Activated T-helper 1 cell treated with anti-CD3 and anti-CD28 coated beads, Interleukin-2, amount 50 U/mL, for 16 hours (primary cell): ENCODE results near the gene EBP.
A peak's percentile ranks its signal among the peaks of the same experiment; 100 is the strongest.
"Not testable (repeated sequence)": the region's sequence is repeated elsewhere in the genome, so short reads cannot be mapped to it uniquely, and the experiment has no call there.

ENCODE experiments used
- DNase-seq, 2 donors: peaks; one replicate each; pipeline ENCODE4 v3.0.0-alpha.2; 2020; ENCODE audit warnings: low read depth in 1 of 2, low spot score in 1 of 2

EBP gene

DNA sequence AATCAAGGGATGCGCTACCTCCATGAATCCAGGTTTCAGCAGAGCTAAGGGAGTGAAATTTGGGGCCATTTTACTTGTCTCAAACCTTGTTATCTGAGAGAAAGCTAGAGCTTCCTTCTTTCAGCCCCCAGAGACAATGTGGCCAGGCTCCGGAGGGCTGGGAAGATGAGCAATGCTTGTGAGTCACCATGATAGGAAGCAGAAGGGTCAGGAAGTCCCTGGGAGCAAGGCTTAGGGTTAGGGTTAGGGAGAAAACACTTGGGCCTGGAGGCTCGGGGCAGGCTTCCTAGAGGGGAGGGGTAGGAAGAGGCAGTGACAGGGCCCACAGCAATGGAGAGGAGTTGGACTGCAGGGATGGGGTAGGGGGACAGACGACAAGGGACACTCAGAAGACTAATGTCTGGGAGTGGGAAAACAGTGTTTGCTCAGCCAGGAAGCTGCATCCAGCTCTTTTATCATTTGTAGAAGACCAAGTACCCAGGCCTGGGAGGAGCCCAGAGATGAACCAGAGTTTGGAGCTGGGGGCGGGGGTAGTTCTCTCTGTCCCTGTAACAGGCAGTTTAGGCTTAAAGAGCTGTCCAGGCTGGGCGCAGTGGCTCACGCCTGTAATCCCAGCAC, 29.2 kb upstream of the EBP start:
- no peak for DNase-seq

DNA sequence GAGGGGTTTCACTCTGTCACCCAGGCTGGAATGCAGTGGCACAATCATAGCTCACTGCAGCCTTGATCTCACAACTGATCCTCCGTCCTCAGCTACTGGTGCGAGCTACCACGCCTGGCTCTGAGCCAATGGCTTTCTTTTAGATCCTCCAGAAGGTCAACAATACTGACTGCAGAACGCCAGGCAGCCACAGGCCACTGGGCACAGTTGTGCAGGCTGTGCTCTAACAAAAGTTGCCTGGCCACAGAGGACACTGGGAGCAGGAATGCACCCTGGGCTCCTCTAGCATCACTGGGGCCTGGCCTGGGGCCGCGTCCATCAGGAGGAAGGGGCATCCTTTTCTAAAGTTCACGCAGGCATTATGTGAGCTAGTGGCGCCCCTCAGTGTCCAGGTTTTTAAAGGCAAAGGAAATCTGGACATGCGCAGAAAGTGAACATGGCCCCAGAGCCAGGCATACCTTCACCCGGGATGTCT, 27.7 kb upstream of the EBP start:
- no peak for DNase-seq

DNA sequence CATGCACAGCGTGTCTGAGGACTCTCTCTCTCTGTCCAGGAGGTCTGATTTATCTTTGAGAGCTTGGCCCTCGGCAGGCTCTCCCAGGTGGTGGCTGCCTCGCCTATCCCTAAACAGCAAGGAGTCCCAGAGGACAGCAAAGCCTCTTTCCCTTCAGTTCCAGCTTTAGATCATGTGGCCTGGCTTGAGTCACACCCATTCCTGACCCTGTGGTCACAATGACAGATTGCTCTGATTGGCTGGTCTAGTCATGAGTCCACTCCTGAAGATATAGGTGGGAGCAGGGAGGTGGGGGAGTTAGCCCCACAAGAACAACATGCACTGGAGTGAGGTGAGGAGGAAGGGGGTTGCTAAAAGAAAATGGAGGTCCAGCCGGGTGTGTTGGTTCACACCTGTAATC, 24.9 kb upstream of the EBP start:
- no peak for DNase-seq

DNA sequence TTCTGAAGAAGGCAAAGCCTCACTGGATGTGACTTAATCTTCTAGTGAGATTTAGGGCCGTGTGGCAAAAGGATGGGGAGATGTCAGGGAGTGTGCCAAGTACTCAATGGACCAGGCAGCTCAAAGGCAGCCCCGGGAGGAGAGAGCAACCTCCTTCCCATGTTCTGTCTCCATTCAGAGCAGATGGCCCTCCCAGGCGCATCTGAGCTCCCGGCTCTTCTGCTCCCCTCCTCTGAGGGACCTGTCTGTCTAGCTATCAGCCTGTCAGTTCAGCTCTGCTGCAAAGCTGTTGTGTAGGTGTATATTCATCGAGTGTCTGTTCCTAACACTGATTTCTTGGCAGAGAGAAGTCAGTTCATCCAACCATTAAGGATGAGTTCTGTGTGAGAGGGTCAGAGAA, 23.7 kb upstream of the EBP start:
- no peak for DNase-seq

DNA sequence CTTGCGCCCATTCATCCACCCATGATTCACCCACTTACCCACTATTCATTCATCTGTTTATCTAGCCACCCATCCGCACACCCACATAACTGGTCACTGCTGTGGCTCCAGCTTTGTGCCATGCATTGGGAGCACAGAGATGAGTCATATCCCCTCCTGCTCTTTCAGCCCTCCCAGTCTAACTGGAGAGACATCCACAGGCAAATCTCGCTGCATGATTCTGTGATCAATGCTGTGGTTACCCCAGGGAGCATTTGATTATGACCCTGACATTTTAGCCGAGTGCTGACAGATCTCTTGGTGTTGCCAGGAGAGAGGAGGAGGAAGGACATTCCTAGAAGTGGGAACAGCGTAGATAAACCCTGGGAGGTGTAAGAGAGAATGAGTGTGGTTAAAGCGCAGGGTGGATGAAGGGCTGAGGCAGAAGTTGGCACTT, 23.2 kb upstream of the EBP start:
- no peak for DNase-seq

DNA sequence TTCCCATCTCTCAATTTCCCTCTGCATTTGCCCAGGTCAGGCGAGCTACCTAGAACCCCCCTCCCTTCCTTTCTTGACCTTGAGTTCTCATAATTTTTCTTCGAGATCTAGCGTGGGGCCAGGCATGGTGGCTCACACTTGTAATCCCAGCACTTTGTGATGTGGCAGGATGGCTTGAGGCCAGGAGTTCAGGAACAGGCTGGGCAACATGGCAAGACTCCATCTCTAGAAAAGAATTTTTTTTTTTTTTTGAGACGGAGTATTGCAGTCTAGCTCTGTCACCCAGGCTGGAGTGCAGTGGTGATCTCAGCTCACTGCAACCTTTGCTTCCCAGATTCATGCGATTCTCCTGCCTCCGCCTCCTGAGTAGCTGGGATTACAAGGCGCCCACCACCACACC, 17.3 kb upstream of the EBP start:
- no peak for DNase-seq

DNA sequence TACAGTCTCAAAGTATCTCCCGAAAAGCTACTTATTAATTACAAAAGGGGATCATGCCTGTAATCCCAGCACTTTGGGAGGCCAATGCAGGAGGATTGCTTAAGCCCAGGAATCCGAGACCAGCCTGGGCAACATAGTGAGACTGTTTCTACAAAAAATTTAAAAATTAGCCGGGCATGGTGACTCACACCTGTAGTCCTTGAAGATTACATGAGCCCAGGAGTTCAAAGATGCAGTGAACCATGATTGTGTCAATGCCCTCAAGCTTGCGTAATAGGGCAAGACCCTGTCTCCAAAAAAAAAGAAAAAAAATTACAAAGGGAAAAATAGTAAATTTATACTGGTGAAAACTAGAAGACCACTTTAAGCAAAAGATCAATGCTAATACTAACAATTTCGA, 16.1 kb upstream of the EBP start:
- DNase-seq, result no peak

DNA sequence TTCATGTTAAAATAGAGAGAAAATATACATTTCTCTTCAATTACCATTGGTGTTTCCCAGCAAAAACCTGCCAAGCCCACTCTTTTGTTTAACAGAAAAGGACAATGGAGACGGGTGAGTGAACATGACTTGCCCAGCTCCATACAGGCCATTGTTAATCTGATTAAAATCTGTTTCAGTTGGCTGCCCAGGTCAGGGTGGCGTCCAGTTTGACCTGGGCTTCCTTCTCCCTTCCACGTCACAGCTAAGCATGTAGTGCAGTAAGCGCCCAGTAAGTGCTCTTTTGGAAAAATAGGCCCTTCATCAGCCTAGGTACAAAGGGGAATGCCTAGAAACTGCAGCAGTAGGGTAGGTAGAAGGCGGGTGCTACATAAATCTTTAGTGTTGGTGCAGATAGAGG, 14.4 kb upstream of the EBP start:
- no peak for DNase-seq

DNA sequence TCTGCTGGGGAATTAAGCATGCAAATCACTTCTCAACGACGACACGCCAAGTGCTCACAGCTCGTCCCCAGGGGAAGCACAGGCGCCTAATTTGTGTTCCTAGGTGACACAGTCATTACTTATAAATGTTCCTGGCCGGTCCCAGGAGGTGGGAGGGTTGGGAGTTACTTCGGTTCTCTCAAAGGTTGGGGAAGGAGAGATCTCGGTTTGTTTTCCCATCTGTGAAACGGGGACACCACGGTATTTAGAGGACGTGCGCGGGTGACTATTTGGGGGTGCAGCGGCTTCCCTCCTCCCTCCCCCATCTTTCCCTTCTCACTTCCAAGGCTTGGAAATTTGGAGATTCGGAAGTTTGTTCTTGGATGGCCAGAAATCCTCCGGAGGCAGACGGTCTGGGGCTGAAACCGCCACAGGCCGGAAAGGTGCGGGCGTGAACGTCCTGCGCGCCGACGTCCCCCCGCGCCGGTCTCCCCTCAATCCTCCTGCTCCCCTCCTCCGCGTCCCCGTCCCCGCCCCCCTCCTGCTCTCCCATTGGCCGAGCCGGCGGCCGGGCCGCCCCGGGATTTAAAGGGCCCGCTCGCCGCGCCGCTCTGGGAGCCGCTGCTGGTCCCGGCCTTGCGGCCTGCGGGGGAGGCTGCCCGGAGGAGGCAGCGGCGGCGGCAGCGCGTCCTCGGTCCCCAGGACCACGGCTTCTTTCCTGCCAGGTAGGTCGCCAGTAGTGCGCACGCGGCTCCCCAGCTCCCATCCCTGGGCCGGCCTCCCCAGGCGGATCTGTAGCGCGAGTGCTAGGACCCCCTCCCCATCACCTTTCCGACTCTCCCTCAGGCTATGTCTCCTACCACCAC, 13.0 kb upstream of the EBP start, which contains the start of gene PORCN:
Gene PORCN, plus strand, starts transcription at position 593 of the 845 bp plus-strand sequence. CDS start 829 bp downstream, outside the sequence.
- DNase-seq, result peak; percentile 53 to 64

DNA sequence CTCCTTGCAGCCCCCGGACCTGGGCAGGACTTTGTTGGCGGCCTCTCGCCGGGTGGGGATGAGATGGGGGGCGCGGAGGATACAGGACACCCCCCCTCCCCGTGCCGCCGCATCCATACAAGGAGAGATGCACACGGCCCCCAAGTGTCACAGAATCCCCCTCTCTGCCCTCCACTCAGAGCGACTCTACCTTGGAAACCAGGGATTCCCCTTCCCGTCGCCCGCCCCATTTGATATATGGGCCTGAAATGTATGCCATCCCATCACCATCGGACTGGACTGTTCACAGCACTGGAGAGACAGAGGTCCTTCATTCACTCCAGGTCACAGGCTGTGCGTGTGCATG, 12.4 kb upstream of the EBP start:
- no peak for DNase-seq

DNA sequence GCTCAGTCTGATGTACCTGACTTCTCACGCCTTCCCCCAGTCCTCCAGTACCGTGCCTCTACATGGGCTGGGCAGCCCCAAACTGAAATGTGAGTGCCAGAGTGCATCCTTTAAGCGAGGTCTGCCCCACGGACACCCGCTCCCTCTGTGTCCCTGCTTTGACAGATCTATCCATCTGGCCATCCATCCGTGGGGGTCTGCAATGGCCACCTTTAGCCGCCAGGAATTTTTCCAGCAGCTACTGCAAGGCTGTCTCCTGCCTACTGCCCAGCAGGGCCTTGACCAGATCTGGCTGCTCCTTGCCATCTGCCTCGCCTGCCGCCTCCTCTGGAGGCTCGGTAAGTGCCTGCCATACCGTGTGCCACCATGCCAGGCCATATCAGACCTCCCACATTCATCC, 12.0 kb upstream of the EBP start:
- no peak for DNase-seq

DNA sequence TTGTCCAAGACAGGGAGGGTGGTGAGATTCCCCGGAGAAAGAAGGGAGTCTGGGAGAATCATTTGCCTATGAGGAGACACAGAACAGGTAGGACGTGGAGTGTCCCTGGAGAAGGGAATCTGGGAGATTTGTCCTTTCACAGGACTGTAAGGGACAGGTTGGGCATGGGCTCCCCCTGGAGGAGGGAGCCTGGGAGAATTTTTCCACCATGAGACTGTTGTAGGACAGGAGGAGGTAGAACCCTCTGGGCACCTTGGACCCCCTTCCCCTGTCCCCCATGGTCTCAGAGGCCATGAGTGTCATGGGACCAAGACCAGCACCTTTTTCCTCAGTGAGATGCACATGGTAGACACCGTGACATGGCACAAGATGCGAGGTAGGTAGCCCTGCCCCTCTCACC, 10.0 kb upstream of the EBP start:
- no peak for DNase-seq

DNA sequence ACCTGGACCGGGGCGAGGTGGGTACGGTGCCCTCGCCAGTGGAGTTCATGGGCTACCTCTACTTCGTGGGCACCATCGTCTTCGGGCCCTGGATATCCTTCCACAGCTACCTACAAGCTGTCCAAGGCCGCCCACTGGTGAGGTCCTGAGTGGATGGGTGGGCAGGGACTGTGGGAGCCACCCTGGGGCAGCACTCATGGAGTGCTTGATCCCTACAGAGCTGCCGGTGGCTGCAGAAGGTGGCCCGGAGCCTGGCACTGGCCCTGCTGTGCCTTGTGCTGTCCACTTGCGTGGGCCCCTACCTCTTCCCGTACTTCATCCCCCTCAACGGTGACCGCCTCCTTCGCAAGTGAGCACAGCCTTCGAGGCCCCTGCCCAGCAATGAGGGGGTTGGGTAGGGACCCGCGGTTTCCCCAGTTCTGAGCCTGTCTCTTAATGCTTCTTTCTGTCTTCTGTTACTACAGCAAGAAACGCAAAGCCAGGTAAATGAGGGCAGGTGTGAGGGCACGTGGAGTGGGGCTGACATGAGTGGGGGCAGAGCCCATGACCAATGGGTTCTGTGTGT, 9.2 kb upstream of the EBP start:
- DNase-seq, result no peak

DNA sequence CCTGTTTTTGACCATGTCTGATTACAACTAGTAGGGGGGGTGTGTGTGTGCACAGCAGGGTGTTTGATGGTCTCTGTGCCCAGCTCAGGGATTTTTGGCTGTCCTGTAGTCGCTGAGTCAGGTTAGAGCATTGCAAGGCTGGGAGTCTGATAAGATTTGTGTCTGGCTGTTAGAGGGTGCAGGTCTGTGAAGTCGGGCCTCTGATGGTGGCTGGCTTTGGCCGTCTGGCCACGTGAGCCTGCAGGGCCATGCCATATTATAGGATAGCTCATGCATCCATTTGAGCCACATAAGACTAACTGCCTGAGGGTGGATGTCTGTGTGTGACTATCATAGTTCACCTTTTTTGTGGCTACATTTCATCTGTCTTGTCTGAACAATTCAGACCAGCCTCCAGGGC, 7.9 kb upstream of the EBP start:
- no peak for DNase-seq

DNA sequence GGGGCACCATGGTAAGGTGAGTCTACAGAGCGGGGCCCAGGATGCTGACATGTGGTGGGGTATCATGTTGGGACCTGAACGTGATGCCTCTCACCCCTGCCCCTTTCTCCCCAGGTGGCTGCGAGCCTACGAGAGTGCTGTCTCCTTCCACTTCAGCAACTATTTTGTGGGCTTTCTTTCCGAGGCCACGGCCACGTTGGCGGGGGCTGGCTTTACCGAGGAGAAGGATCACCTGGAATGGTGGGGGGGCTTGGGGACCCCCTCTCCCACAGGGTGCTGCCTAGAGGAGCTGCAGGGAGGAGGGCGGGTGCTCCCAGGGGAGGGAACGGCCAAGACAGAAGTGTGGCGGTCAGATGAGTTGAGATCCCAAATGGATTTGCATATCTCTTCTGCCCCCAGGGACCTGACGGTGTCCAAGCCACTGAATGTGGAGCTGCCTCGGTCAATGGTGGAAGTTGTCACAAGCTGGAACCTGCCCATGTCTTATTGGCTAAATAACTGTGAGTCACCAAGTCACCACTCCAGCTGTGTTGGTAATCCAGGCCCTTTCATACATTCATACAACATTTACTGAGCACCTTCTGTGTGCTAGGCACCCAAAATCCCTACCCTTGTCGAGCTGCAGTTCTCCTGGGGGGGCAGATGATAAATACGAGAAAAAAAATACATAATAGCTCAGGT, 7.3 kb upstream of the EBP start:
- DNase-seq, result no peak

DNA sequence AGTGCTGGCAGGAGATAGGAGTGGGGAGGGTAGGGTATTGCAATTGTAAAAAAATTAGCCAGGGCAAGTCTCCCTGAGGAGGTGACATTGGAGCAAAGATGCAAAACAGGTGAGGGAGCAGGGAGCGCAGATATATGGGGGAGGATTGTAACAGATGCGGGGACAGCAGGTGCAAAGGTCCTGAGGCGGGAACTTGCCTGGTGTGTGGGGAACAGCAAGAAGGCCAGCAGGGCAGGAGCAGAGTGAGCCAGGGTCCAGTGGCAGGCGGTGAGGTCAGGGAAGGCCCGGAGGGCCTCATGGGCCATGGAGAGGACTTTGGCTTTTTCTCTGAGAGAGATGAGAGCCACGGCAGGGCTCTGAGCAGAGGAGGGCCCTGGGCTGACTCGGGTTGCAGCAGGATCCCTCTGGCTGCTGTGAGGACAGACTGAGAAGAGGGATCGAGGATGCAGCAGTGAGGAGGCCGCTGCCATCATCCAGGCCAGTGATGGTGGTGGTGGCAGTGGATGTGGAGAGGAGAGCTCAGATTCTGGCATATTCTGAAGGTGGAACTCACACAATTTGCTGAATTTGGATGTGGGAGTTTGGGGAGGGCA, 6.6 kb upstream of the EBP start:
- no peak for DNase-seq

DNA sequence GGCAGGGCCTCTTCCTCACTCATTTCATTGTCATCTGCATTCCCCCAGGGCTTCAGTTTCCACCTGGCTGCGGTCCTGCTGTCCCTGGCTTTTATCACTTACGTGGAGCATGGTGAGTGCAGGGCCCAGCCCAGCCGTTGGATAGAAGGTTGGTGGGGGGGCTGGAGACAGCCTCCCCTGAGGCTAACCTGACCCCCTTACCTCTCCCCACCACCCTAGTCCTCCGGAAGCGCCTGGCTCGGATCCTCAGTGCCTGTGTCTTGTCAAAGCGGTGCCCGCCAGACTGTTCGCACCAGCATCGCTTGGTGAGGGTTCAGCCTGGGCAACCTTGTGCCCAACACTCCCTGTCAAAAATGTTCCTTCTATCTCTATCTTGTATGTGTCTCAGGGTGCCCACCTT, 5.8 kb upstream of the EBP start:
- DNase-seq, result no peak

DNA sequence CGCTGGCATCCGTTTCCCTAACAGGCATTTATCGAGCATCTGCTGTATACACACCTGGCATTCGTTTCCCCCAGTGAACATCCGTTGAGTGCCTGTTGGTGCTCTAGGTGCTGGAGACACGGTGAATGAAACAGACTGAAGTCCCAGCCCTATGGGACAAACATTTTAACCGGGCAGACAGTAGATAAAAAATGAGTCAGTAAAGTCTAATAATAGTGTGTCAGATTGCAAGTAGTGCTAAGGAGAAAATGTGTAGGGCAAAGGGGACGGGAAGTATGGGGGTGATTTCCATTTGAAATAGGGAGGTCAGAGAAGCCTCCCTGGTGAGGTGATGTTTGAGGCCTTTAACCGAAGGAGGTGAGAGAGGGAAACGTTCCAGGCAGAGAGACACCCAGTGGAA, 5.3 kb upstream of the EBP start:
- DNase-seq, result no peak

DNA sequence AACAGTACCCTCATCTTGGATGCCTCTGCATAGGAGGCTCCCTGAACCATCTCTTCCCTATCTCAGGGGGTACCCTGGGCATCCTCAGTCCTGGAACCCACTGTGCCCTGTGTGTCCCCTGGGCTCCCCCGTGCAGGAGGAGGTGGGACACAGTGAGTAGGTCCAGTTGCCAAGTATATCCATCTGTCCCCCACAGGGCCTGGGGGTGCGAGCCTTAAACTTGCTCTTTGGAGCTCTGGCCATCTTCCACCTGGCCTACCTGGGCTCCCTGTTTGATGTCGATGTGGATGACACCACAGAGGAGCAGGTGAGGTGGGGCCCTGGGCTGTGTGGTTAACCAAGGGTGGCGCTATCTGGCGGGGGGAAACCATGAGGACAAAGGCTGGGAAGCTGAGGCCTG, 4.6 kb upstream of the EBP start:
- DNase-seq, result no peak

DNA sequence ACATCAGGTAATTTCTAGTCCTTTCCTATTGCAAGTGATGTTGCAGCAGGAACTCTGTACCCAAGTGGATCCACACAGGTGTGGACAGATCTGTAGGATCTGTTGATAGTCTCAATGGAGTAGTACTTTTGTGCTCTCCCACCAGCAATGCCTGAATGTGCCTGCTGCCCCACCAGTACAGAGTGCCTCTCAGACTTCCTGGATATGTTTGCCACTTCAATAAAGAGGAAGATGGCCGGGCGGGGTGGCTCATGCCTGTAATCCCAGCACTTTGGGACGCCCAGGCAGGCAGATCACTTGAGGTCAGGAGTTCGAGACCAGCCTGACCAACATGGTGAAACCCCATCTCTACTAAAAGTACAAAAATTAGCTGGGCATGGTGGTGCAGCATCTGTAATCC, 2.1 kb upstream of the EBP start:
- DNase-seq, result not testable (repeated sequence)

DNA sequence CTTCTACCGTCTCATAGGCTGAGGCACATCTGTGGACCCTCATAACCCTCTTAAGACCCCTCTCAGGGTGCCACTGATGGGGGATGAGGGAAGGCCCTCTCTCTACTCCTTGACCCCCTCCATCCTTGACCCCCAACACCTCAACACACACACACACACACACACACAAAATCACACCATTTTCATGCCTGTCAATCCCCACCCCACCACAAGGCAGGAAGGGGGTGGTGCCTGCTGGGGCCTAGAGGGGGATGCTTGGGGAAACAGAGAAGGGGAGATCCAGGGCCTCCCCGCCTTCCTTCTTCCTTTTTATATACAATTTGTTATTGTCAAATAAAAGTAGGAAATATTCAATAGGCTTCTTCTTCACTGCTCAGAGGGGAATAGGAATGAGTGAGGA, 1.2 kb upstream of the EBP start:
- no peak for DNase-seq

DNA sequence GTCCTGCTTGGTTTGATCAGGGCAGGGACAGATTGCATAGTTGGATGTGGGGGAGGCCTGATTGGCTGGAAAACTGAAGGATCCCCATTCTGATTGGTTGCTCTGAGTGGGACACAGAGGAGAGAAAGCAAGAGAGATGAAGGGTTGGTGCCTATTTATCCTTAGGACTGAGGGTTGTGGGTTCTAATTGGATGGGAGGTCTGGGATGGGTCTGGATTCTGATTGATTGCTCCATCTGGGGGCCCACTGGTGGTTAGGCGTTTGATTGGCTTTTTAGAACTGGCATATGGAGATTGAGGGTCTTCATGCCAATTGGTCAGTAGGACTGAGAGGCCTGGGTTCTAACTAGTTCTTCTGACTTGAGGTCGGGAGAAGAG, 644 bp upstream of the EBP start:
- DNase-seq, result no peak
